T-helper 2 cell treated with Interferon-gamma antibody and Interleukin-4, amounts not matched to agents 100 ng/mL and 5 ng/mL, for 36 hours (primary cell): Measurements from ENCODE around the gene C2CD4C. TPM values are rescaled to one million over a fixed set of nuclear protein-coding genes. Genes with fewer than 3 reads are reported as not detected.
"Not testable (repeated sequence)": the region's sequence is repeated elsewhere in the genome, so short reads cannot be mapped to it uniquely, and the experiment has no call there.

Experiments used
- intact Hi-C: fragments of 100-400 bp; cut with micrococcal nuclease; formaldehyde crosslinking; loops from one replicate; pipeline ENCODE4 v1.15.1; 2023
- total RNA-seq: library from RNA; stranded (reverse); gene quantifications from 2 replicates; pipeline ENCODE4 v1.2.3, GENCODE V29; 2022

C2CD4C gene
- total RNA-seq, 1 donor from 2014 or later: 0.09 TPM

GRCh38 chr19:438416-438958, 29.5 kb upstream of the C2CD4C start:
- intact Hi-C loops: no loop called here

GRCh38 chr19:437041-437440, 28.1 kb upstream of the C2CD4C start:
- intact Hi-C loops: no loop called here

GRCh38 chr19:436413-436950, 27.5 kb upstream of the C2CD4C start:
- intact Hi-C loops: no loop called here

DNA sequence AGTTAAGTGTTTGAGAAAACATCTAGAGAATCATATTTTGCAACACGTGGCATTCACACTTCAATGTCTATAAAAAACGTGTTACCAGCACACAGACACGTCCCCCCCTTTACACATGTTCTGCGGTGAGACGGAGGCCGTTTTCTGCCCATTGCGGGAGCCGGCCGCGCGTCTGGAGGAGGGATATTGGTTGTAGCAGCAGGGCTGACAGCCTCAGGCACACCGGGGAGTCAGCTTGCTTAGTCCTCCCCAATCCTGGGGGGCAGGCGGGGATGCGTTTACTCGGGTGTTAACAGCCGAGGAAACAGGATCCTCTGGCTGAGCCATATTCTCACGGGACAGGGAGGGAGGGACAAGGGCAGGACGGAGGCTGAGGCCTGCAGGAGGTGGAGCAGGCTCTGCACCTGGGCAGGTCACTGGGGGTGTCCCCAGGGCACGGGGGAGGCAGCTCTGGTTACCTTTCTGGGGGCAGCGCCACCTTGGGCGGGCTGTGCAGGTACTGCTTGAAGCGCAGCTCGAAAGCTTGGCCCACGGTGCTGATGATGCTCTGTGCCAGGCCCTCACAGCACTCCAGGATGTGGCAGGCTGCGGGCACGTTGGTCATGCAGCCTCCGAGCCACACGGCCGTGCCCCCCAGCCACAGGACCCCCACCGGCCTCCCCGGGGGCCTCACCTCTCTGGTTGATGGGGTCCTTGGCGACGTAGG, 26.9 kb upstream of the C2CD4C start:
- intact Hi-C loops: no loop called here

DNA sequence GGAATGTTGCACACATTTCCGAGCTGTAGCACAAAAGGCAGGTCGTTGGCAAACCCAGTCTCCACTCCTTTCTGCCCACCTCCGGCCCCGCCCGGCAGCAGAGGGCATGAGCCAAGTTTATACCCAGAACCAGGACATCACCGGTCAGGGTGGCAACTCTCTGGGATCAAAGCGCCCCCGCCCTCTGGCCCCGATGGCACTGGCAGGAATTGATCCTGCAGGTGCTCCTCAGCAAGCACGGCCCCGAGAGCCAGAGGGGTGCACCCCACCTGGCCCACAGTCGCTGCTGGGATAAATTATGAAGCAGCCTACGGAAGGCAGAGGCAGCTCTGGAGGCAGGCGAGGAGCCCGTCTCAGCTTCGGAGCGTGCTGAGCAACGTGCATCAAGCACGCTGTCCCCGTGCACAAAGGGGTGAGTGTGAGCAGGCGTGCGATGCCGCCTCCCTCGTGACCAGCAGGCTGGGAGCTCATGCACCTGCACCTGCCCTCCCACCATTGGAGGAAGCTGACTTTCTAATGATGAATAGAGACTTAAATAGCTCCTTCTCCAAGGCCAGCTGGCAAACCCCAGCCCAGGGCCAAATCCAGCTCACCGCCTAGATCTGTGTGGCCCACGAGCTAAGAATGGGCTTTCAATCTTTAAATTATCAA, 26.2 kb upstream of the C2CD4C start:
- intact Hi-C loops: no loop called here

- intact Hi-C loops: no loop called here
These were observed 25.4 kb upstream of the C2CD4C start for GRCh38 chr19:434152-434960.

DNA sequence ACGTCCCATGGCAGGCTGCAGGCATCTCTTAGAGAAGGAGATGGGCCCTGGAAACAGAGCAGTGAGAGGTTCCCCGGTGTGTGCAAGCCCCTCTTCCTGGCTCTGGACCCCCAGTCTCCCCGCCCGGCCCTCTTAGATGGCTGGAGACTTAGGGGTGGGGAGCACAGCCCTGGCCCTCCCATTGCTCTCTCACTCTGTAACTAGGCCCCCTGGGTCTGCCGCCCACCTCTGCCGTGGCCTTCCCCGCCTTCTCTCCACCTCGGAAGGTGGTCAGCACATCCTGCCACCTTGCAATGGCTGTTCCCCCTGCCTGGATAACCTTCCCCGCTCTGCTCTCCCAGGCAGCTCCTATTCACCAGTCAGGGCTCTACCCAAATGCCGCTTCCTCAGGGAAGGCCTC, 21.8 kb upstream of the C2CD4C start:
- intact Hi-C loops: no loop called here

DNA sequence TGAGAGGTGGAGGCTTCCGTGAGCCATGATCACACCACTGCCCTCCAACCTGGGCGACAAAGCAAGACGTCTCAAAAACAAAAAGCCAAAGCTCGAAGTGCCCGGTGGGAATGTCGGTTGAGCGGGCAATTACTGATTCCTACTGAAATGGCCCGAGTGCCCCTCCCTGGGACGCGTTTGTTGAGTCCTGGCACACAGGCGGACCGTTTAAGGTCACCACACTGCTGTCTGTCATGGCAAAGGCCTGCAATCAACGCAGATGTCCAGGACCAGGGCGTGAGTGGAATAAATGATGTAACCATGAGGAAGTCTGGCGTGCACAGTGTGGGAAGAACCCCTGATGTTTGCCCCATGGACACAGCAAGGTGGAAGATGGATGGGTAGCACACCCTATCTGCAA, 19.2 kb upstream of the C2CD4C start:
- intact Hi-C loops: no loop called here

DNA sequence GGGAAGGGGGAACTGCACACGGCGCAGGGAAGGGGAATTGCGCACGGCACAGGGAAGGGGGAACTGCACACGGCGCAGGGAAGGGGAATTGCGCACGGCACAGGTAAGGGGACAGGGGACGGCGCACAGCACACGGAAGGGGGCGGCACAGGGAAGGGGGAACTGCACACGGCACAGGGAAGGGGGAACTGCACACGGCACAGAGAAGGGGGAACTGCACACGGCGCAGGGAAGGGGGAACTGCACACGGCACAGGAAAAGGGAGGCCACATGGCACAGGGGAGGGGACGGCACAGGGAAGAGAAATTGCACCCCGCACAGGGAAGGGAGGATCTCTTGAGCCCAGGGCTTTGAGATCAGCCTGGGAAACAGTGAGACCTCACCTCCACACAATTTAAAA, 18.7 kb upstream of the C2CD4C start:
- intact Hi-C loops: not testable (repeated sequence)

- intact Hi-C loops: no loop called here
These were observed 17.9 kb upstream of the C2CD4C start for GRCh38 chr19:426725-427445.

- intact Hi-C loops: no loop called here
These were observed 16.1 kb upstream of the C2CD4C start for GRCh38 chr19:425056-425455.

GRCh38 chr19:424546-424945, 15.6 kb upstream of the C2CD4C start:
- intact Hi-C loops: no loop called here

- intact Hi-C loops: no loop called here
These were observed 14.9 kb upstream of the C2CD4C start for GRCh38 chr19:423691-424466.

GRCh38 chr19:422917-423226, 13.9 kb upstream of the C2CD4C start:
- intact Hi-C loops: not testable (repeated sequence)

GRCh38 chr19:422213-422916, 13.4 kb upstream of the C2CD4C start:
- intact Hi-C loops: no loop called here

DNA sequence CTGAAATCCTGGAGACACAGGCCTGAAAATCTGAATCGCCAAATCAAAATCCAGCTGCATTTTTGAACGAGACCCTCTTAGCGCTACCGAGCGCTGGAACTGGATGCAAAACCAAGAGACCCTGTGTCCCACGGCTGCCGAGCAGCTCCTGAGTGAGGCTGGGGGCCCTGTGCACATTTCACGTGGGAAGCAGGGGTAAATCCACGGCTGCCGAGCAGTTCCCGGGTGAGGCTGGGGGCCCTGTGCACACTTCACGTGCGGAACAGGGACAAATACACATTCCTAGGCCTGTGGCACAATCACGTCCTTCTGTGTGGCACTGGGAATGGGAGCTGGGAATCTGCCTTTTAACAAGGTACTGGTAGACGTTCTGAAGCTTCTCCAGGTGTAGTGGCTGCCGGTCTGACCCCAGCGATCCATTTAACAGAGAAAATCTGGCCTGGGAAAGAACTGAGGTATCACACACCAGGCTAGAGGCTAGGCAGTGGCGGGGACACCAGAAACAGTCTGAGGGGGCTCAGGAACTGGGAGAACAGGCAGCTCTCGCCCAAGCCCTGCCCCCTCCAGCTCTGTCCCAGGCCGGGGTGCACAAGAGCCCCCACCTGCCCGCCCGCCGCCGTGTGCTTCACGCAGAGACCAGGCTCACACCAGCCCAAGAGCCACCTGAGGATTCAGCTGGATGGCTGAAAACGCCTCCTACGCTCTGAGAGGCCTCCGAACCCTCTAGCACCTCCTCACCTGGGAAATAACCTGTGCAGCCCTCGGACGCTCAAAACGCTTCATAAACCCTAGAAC, 11.0 kb upstream of the C2CD4C start:
- intact Hi-C loops: no loop called here

DNA sequence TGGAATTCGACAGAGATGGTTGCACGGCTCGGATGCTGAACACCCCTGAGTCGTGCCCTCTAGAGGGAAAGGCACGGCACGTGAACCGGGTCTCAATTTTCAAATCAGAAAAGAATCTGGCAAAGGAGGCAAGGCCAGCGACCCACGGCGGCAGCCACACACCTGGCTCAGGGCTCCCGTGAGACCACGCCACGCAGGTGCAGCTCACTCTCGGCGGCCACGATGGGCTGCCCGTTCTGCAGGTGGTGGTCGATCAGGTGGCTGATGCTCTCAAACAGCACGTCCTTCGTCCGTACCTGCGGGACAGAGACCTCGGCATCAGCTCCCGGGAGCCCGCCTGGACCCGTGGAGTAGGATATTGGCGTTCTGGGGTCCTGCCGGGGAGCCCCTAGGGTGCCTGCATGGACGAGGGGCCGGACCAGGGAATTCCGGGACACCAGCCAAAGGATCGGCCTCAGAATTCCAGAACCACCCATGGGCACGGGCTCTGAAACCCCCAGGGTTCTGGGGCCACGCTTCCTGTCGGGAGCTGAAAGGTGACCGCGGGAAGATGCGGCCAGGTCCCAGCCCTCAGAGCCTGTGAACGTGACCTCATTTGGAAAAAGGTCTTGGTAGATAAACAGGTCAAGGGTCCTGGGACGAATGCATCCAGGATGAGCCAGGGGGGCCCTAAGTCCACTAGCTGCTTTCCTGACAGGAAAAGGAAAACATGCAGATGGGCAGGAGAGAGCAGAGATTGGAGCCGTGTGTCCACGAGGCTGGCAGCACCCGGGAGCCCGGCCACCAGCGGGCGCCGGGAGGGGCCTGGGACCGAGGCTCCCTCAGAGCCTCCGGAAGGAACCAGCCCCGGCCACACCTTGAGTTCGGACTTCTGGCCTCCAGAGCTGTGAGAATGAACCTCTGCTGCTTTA, 10.1 kb upstream of the C2CD4C start:
- intact Hi-C loops: no loop called here

GRCh38 chr19:416416-416815, 7.5 kb upstream of the C2CD4C start:
- intact Hi-C loops: no loop called here
